ENCODE measurements around the gene HEPACAM.

HEPACAM gene

DNA sequence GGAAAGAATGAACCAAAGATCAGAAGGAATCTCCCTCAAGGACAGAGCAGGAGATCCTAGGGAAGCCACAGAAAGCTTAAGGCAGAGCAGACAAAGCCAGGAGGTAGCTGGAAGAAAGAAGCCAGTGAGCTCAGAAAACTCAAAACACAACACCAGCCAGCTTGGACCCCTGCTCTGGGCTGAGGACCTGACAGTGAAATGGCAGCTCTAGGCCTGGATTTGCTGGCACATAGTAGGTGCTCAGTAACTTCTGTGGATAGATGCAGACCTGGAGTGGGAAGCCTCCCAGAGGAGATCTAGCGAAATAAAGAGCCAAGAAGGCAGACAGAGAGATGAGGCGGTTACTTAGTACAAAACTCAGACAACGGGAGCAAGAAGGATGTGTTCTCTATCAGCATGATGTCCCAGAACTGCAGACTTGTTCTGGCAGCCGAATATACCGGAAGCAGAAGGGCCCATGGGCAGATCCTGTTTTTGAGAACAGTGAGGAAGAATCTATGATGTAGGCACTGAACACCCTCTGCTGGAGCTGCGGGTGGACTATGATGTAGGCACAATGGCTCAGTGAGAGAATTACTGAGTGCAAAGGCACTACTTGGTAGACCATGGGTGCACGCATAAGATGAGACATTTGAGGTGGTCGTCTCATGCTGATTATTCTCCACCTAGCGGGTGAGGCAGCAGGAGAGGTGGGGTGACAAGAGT is 42.9 kb downstream of the HEPACAM start:
- no peak overlapping the region for H2AFZ ChIP-seq (ENCODE audit: low read depth, low read length, severe bottlenecking)
- H3K4me2 ChIP-seq (ENCODE audit: low read depth, low read length, poor library complexity, severe bottlenecking), result no peak overlapping the region
- TF ChIP-seq CTCF (IDR thresholded peaks at IDR 0.05; ENCODE audit: insufficient read depth, low read length, poor library complexity, severe bottlenecking) (no peak), EZH2phosphoT487 (conservative IDR thresholded peaks at IDR 0.05; ENCODE audit: low read length) (no peak)
- no peaks in the 10 kb centered on the region for H3K79me2 ChIP-seq (ENCODE audit: insufficient read depth, low read length)
- no peaks in the 10 kb centered on the region for H4K20me1 ChIP-seq (ENCODE audit: low read depth, low read length)
- H3K9me3 ChIP-seq (ENCODE audit: insufficient read depth, low read length), result no peaks in the 10 kb centered on the region
- H3F3A ChIP-seq (ENCODE audit: insufficient read depth), result no peaks in the 10 kb centered on the region
- no peak overlapping the region for H3K4me3 ChIP-seq (ENCODE audit: insufficient read depth, low read length, poor library complexity, severe bottlenecking)
- H3K27me3 ChIP-seq (ENCODE audit: low read length), result no peaks in the 10 kb centered on the region
- H3K36me3 ChIP-seq (ENCODE audit: low read length), result no peaks in the 10 kb centered on the region
- no peak overlapping the region for H3K27ac ChIP-seq (ENCODE audit: low read depth, low read length)
- no peak overlapping the region for H3K9ac ChIP-seq (ENCODE audit: low read length)
- no peaks in the 10 kb centered on the region for H3K9me2 ChIP-seq (replicated peaks; ENCODE audit: insufficient read depth, low read length)

DNA sequence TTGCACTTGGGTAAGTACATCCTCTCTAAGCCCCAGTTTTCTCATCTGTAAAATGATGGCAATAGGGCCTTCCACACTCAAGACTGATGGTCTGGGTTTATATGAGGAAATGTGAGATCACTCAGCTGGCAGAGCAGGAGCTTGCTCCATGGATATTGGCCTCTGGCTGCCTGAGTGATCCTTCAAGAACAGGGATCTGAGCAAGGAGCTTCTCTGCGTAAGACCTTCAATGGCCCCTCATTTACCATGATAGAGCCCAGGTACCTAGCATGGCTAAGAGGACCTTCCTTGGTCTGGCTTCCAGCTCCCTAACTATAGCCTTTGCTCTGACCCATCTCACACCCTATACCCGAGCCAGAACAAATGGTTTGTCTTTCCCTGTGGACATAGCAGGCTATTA is 43.7 kb downstream of the HEPACAM start:
- no peaks in the 10 kb centered on the region for H3K9me3 ChIP-seq (ENCODE audit: insufficient read depth, low read length)
- no peak overlapping the region for H3K27ac ChIP-seq (ENCODE audit: low read depth, low read length)
- H3K4me2 ChIP-seq (ENCODE audit: low read depth, low read length, poor library complexity, severe bottlenecking), result no peak overlapping the region
- no peak overlapping the region for H2AFZ ChIP-seq (ENCODE audit: low read depth, low read length, severe bottlenecking)
- no peak overlapping the region for H3K9ac ChIP-seq (ENCODE audit: low read length)
- no peaks in the 10 kb centered on the region for H3K79me2 ChIP-seq (ENCODE audit: insufficient read depth, low read length)
- H3K4me3 ChIP-seq (ENCODE audit: insufficient read depth, low read length, poor library complexity, severe bottlenecking), result no peak overlapping the region
- no peaks in the 10 kb centered on the region for H3K9me2 ChIP-seq (replicated peaks; ENCODE audit: insufficient read depth, low read length)
- H4K20me1 ChIP-seq (ENCODE audit: low read depth, low read length), result no peaks in the 10 kb centered on the region
- no peak for TF ChIP-seq EZH2phosphoT487 (conservative IDR thresholded peaks at IDR 0.05; ENCODE audit: low read length)
- TF ChIP-seq CTCF (IDR thresholded peaks at IDR 0.05; ENCODE audit: insufficient read depth, low read length, poor library complexity, severe bottlenecking), result no peak
- no peaks in the 10 kb centered on the region for H3K27me3 ChIP-seq (ENCODE audit: low read length)
- no peaks in the 10 kb centered on the region for H3F3A ChIP-seq (ENCODE audit: insufficient read depth)
- H3K36me3 ChIP-seq (ENCODE audit: low read length), result no peaks in the 10 kb centered on the region

GRCh38 chr11:124891373-124891861 is 44.4 kb downstream of the HEPACAM start:
- TF ChIP-seq EZH2phosphoT487 (conservative IDR thresholded peaks at IDR 0.05; ENCODE audit: low read length) (no peak), CTCF (IDR thresholded peaks at IDR 0.05; ENCODE audit: insufficient read depth, low read length, poor library complexity, severe bottlenecking) (no peak)
- Histone ChIP-seq H4K20me1 (ENCODE audit: low read depth, low read length) (no peaks in the 10 kb centered on the region), H3K36me3 (ENCODE audit: low read length) (no peaks in the 10 kb centered on the region), H3K9ac (ENCODE audit: low read length) (no peak overlapping the region), H3K27me3 (ENCODE audit: low read length) (no peaks in the 10 kb centered on the region), H3F3A (ENCODE audit: insufficient read depth) (no peaks in the 10 kb centered on the region), H3K9me2 (replicated peaks; ENCODE audit: insufficient read depth, low read length) (no peaks in the 10 kb centered on the region), H3K9me3 (ENCODE audit: insufficient read depth, low read length) (no peaks in the 10 kb centered on the region), H3K79me2 (ENCODE audit: insufficient read depth, low read length) (no peaks in the 10 kb centered on the region), H3K27ac (ENCODE audit: low read depth, low read length) (no peak overlapping the region), H3K4me2 (ENCODE audit: low read depth, low read length, poor library complexity, severe bottlenecking) (no peak overlapping the region), H2AFZ (ENCODE audit: low read depth, low read length, severe bottlenecking) (no peak overlapping the region), H3K4me3 (ENCODE audit: insufficient read depth, low read length, poor library complexity, severe bottlenecking) (no peak overlapping the region)

Measured in SU-DHL-6 (cell line).